ENCODE measurements around the gene CDC5L.

CDC5L gene

GRCh38 chr6:44477293-44477894 lies 89.9 kb downstream of the CDC5L start:
- DNase-seq = no peak

GRCh38 chr6:44478158-44478557 lies 90.7 kb downstream of the CDC5L start:
- DNase-seq = no peak

GRCh38 chr6:44478591-44479254 lies 91.2 kb downstream of the CDC5L start:
- no peak for DNase-seq

GRCh38 chr6:44480097-44480541 lies 92.6 kb downstream of the CDC5L start:
- no peak for DNase-seq

- DNase-seq = no peak
Observed at GRCh38 chr6:44481056-44481455, 93.5 kb downstream of the CDC5L start.

- no peak for DNase-seq
Observed at GRCh38 chr6:44481760-44482159, 94.3 kb downstream of the CDC5L start.

- DNase-seq = no peak
Observed at GRCh38 chr6:44485601-44486401, 98.3 kb downstream of the CDC5L start.

- DNase-seq = no peak
Observed at GRCh38 chr6:44487002-44487401, 99.5 kb downstream of the CDC5L start.

- DNase-seq = no peak
Observed at GRCh38 chr6:44487586-44487985, 100.1 kb downstream of the CDC5L start.

GRCh38 chr6:44489910-44490604 lies 102.6 kb downstream of the CDC5L start:
- no peak for DNase-seq

- DNase-seq = no peak
Observed at GRCh38 chr6:44493132-44493531, 105.6 kb downstream of the CDC5L start.

- no peak for DNase-seq
Observed at GRCh38 chr6:44493593-44493992, 106.1 kb downstream of the CDC5L start.

GRCh38 chr6:44494011-44494501 lies 106.5 kb downstream of the CDC5L start:
- no peak for DNase-seq

GRCh38 chr6:44495036-44495901 lies 107.8 kb downstream of the CDC5L start:
- DNase-seq = no peak

- no peak for DNase-seq
Observed at GRCh38 chr6:44496665-44497369, 109.3 kb downstream of the CDC5L start.

- no peak for DNase-seq
Observed at GRCh38 chr6:44497807-44498206, 110.3 kb downstream of the CDC5L start.

GRCh38 chr6:44498436-44498835 lies 110.9 kb downstream of the CDC5L start:
- DNase-seq = no peak

- no peak for DNase-seq
Observed at GRCh38 chr6:44499609-44500008, 112.1 kb downstream of the CDC5L start.

All from activated gamma-delta T cell treated with Interleukin-2 at 50 U/mL for 16 hours (primary cell).